Panc1 (cell line): ENCODE measurements around the gene EID2.

Source experiments
- POLR2AphosphoS5 ChIP-seq: IDR thresholded peaks from 2 replicates; pipeline ENCODE4 v1.6.1; 2012; ENCODE audit warnings: mild to moderate bottlenecking, low read depth, low read length, moderate library complexity
- SIN3A ChIP-seq: IDR thresholded peaks from 2 replicates; pipeline ENCODE4 v1.6.1; 2012; ENCODE audit warnings: low read depth, mild to moderate bottlenecking, low read length, moderate library complexity, borderline replicate concordance; ENCODE audit not compliant: insufficient read depth
- TF ChIP-seq, protein P1 (sequence below): fragments of 450-650 bp; IDR thresholded peaks from 2 replicates; pipeline ENCODE4 v1.5.1; 2017; ENCODE audit warnings: mild to moderate bottlenecking
- TF ChIP-seq, protein P2 (sequence below), 2 experiments: IDR thresholded peaks; 2 replicates each; pipeline ENCODE4 v1.6.1; 2011 to 2012; ENCODE audit warnings: low read depth in 2 of 2, control low read depth in 1 of 2, low read length in 1 of 2, mild to moderate bottlenecking in 1 of 2, moderate library complexity in 1 of 2; ENCODE audit not compliant: insufficient read depth in 1 of 2

DNA sequence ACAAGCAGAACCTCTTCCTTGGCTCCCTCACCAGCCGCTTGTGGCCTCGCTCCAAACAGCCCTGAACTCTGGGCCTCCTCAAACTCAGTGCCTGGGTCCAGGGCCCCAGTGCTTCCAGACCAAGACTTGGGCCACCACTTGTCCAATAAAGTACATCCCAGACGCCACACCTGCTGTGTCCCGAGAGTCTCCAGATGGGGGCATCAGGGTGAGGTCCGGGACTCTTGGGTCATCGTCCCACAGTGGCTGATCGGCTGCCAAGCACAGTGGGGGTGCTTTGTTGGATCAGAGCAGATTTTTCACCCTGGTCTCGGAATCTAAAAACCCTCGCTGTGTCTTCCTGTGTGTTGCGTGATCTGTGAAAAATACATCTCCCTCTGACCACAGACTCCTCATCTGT lies 50.2 kb downstream of the EID2 start:
- TF ChIP-seq, protein P1, sequence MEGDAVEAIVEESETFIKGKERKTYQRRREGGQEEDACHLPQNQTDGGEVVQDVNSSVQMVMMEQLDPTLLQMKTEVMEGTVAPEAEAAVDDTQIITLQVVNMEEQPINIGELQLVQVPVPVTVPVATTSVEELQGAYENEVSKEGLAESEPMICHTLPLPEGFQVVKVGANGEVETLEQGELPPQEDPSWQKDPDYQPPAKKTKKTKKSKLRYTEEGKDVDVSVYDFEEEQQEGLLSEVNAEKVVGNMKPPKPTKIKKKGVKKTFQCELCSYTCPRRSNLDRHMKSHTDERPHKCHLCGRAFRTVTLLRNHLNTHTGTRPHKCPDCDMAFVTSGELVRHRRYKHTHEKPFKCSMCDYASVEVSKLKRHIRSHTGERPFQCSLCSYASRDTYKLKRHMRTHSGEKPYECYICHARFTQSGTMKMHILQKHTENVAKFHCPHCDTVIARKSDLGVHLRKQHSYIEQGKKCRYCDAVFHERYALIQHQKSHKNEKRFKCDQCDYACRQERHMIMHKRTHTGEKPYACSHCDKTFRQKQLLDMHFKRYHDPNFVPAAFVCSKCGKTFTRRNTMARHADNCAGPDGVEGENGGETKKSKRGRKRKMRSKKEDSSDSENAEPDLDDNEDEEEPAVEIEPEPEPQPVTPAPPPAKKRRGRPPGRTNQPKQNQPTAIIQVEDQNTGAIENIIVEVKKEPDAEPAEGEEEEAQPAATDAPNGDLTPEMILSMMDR: no peak
- TF ChIP-seq, protein P2, sequence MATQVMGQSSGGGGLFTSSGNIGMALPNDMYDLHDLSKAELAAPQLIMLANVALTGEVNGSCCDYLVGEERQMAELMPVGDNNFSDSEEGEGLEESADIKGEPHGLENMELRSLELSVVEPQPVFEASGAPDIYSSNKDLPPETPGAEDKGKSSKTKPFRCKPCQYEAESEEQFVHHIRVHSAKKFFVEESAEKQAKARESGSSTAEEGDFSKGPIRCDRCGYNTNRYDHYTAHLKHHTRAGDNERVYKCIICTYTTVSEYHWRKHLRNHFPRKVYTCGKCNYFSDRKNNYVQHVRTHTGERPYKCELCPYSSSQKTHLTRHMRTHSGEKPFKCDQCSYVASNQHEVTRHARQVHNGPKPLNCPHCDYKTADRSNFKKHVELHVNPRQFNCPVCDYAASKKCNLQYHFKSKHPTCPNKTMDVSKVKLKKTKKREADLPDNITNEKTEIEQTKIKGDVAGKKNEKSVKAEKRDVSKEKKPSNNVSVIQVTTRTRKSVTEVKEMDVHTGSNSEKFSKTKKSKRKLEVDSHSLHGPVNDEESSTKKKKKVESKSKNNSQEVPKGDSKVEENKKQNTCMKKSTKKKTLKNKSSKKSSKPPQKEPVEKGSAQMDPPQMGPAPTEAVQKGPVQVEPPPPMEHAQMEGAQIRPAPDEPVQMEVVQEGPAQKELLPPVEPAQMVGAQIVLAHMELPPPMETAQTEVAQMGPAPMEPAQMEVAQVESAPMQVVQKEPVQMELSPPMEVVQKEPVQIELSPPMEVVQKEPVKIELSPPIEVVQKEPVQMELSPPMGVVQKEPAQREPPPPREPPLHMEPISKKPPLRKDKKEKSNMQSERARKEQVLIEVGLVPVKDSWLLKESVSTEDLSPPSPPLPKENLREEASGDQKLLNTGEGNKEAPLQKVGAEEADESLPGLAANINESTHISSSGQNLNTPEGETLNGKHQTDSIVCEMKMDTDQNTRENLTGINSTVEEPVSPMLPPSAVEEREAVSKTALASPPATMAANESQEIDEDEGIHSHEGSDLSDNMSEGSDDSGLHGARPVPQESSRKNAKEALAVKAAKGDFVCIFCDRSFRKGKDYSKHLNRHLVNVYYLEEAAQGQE (IDR thresholded peaks at IDR 0.05; ENCODE audit: insufficient read depth in 1 of 2, low read depth in 2 of 2, low read length in 1 of 2): no peak
- TF ChIP-seq SIN3A (no peak), POLR2AphosphoS5 (no peak)
